ENCODE data around the gene KCNIP3. TPM values are rescaled to one million over a fixed set of nuclear protein-coding genes. Genes with fewer than 3 reads are reported as not detected.

Gene KCNIP3
- total and polyA plus RNA-seq, 8 donors, result 3.5 to 7.5 (median 3.6) TPM

DNA sequence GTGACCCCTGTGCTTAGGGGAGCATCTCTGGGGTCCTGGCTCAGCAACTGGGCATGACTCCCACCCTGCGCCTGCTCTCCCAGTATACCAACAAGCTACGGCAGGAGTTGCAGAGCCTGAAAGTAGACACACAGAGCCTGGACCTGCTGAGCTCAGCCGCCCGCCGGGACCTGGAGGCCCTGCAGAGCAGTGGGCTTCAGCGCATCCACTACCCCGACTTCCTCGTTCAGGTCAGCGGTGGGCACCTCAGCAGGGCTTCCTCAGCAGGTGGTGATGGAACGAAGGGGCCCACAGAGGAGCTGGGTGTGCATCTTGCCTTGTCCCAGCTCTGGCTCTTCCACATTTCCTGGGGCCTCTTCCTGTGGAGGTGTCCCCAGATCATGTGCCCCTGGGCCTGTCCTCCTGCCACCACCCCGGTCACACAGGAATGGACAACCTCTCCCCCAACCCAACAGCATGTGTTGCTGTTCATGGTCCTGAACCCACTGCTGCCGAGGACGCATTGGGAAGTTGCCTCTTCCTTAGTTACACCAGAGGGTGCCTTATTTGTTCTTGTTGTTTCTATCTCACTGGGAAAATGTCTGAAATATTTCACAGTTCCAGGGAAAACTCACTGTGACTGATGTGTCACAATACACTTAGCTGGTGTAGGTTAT, 12.1 kb upstream of the KCNIP3 start:
- 95 to 97% methylated on average over 13 of the region's 13 CpGs for WGBS, 2 donors
- intact Hi-C loops (cut with DNase I), result no loop called here
- no peak overlapping the region for H3K27ac ChIP-seq
- H3K9me3 ChIP-seq, result no peaks in the 10 kb centered on the region
- DNase-seq (peak in 1 of 6 donors; percentile 43), ATAC-seq (no peak), FAIRE-seq (no peak)
- no peaks in the 10 kb centered on the region for H3K4me1 ChIP-seq
- H3K36me3 ChIP-seq, result peaks cover 0 to 12% (median 0%) of the 10 kb centered on the region in 3 donors
- TF ChIP-seq, protein P1, sequence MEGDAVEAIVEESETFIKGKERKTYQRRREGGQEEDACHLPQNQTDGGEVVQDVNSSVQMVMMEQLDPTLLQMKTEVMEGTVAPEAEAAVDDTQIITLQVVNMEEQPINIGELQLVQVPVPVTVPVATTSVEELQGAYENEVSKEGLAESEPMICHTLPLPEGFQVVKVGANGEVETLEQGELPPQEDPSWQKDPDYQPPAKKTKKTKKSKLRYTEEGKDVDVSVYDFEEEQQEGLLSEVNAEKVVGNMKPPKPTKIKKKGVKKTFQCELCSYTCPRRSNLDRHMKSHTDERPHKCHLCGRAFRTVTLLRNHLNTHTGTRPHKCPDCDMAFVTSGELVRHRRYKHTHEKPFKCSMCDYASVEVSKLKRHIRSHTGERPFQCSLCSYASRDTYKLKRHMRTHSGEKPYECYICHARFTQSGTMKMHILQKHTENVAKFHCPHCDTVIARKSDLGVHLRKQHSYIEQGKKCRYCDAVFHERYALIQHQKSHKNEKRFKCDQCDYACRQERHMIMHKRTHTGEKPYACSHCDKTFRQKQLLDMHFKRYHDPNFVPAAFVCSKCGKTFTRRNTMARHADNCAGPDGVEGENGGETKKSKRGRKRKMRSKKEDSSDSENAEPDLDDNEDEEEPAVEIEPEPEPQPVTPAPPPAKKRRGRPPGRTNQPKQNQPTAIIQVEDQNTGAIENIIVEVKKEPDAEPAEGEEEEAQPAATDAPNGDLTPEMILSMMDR (IDR thresholded peaks at IDR 0.05), result no peak
- no peaks in the 10 kb centered on the region for H3K27me3 ChIP-seq
- no peak overlapping the region for H3K4me3 ChIP-seq

DNA sequence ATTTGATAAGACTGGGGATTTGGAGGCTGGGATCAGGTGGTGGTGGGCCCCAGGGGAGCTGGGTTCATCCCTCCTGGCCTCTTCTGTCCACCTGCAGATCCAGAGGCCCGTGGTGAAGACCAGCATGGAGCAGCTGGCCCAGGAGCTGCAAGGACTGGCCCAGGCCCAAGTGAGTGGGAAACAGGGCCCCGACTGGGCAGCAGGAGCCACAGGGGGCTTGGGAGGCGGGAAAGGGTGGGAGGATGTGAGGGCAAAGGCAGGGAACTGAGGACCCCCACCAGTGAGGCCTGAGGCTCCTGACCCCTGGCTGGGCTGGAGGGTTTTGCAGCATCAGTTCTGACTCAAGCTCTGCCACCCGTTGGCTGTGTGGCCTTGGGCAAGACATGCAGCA, 11.6 kb upstream of the KCNIP3 start:
- no peak overlapping the region for H3K4me3 ChIP-seq
- no peaks in the 10 kb centered on the region for H3K9me3 ChIP-seq
- H3K36me3 ChIP-seq, result peaks cover 0 to 12% (median 0%) of the 10 kb centered on the region in 3 donors
- intact Hi-C loops (cut with DNase I), result no loop called here
- FAIRE-seq (no peak), ATAC-seq (no peak), DNase-seq (peak in 2 of 6 donors; percentile 18 to 57)
- WGBS, 2 donors, result 64 to 68% methylated on average over 4 of the region's 4 CpGs
- no peaks in the 10 kb centered on the region for H3K4me1 ChIP-seq
- no peaks in the 10 kb centered on the region for H3K27me3 ChIP-seq
- TF ChIP-seq, protein P1 (IDR thresholded peaks at IDR 0.05), result no peak
- no peak overlapping the region for H3K27ac ChIP-seq

- TF ChIP-seq, protein P1 (IDR thresholded peaks at IDR 0.05), result no peak
- Histone ChIP-seq H3K9me3 (no peaks in the 10 kb centered on the region), H3K27ac (no peak overlapping the region), H3K4me1 (peaks cover 0 to 1% (median 0%) of the 10 kb centered on the region in 3 donors), H3K4me3 (no peak overlapping the region), H3K27me3 (no peaks in the 10 kb centered on the region), H3K36me3 (peaks cover 0 to 7% (median 0%) of the 10 kb centered on the region in 3 donors)
- FAIRE-seq, result no peak
- no peak for ATAC-seq
- intact Hi-C loops (cut with DNase I), result no loop called here
- 91 to 94% methylated on average over 8 of the region's 8 CpGs for WGBS, 2 donors
- DNase-seq, result peak in 1 of 6 donors; percentile 34
Observed at GRCh38 chr2:95287336-95287735, 9.8 kb upstream of the KCNIP3 start.

DNA sequence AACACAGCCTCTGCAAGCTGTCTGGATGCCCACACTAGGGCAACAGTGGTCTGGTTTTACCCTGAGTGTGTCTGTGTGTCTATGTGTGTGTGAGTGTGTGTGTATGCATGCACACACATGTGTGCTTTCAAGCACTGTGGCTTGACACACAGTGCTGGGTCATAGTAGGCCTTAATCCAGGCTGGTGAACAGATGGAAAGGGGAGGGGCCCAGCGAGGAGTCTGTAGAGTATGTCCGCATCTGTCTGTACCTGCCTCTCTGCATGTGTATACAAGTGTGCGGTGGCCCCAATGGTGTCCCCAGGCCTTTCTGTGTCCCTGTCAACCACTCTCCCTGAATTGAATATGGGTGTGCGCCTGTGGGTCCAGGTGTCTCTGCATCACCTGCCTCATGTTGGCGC, 9.3 kb upstream of the KCNIP3 start:
- ATAC-seq (no peak), FAIRE-seq (no peak), DNase-seq (no peak)
- peaks cover 0 to 6% (median 0%) of the 10 kb centered on the region in 3 donors for H3K4me1 ChIP-seq
- WGBS, 2 donors, result 88 to 92% methylated on average over 5 of the region's 5 CpGs
- H3K36me3 ChIP-seq, result peaks cover 0 to 6% (median 0%) of the 10 kb centered on the region in 3 donors
- H3K9me3 ChIP-seq, result no peaks in the 10 kb centered on the region
- TF ChIP-seq, protein P1 (IDR thresholded peaks at IDR 0.05), result no peak
- H3K27ac ChIP-seq, result no peak overlapping the region
- intact Hi-C loops (cut with DNase I), result no loop called here
- no peak overlapping the region for H3K4me3 ChIP-seq
- H3K27me3 ChIP-seq, result no peaks in the 10 kb centered on the region

DNA sequence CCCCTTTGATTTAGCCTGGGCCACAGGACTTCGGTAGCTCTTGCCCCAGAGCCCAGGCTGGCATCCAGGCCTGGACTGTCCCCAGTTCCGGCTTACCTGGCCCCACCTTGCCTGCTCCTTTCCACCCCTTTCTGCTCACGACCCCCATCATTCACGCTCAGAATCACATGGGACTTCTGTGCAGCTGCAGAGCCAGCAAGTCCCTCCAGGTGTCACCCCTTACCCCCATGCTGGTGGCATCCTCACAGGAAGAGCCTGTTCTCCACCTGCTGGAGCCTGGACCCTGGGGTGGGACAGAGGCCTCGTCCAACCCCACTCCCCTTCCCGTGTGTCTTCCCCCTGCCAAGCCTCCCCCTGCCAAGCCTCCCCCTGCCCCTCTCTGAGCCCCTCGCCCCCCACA, 7.9 kb upstream of the KCNIP3 start:
- H3K9me3 ChIP-seq, result no peaks in the 10 kb centered on the region
- H3K27me3 ChIP-seq, result no peaks in the 10 kb centered on the region
- TF ChIP-seq, protein P1 (IDR thresholded peaks at IDR 0.05), result no peak
- FAIRE-seq (no peak), ATAC-seq (peak in 1 of 4 donors; percentile 24), DNase-seq (no peak)
- peaks cover 0 to 6% (median 0%) of the 10 kb centered on the region in 3 donors for H3K36me3 ChIP-seq
- WGBS, 2 donors, result 83 to 89% methylated on average over 7 of the region's 7 CpGs
- intact Hi-C loops (cut with DNase I), result no loop called here
- no peak overlapping the region for H3K4me3 ChIP-seq
- H3K4me1 ChIP-seq, result peaks cover 0 to 18% (median 0%) of the 10 kb centered on the region in 3 donors
- H3K27ac ChIP-seq, result no peak overlapping the region

Data from pancreas (tissue), 10 donors.